Measurements from ENCODE around the gene ITGAL. TPM values are rescaled to one million over a fixed set of nuclear protein-coding genes. Genes with fewer than 3 reads are reported as not detected.
"Not testable (repeated sequence)": the region's sequence is repeated elsewhere in the genome, so short reads cannot be mapped to it uniquely, and the experiment has no call there.

Gene ITGAL
- total RNA-seq, 2 donors from 2014 or later: 517 to 673 TPM

GRCh38 chr16:30464078-30464477 is 8.5 kb upstream of the ITGAL start:
- ATAC-seq (replicated peaks in 1 of 2): no peak
- no peak overlapping the region for H3K27ac Mint-ChIP-seq
- H3K4me3 Mint-ChIP-seq: no peak overlapping the region
- peaks cover 0 to 4% of the 10 kb centered on the region in 2 donors for H3K36me3 Mint-ChIP-seq (ENCODE audit: insufficient read depth in 2 of 2)
- peaks cover 52% of the 10 kb centered on the region for H3K4me1 Mint-ChIP-seq (ENCODE audit: low read depth)
- no peak for DNase-seq
- H3K9me3 Mint-ChIP-seq: no peaks in the 10 kb centered on the region
- no peaks in the 10 kb centered on the region for H3K27me3 Mint-ChIP-seq (ENCODE audit: low read depth)

GRCh38 chr16:30470170-30470512 is 2.4 kb upstream of the ITGAL start:
- ATAC-seq (replicated peaks in 1 of 2) (peak; percentile 51 to 57), DNase-seq (peak in 1 of 2 donors; percentile 33)
- peaks cover 13 to 26% of the 10 kb centered on the region in 2 donors for H3K36me3 Mint-ChIP-seq (ENCODE audit: insufficient read depth in 2 of 2)
- peaks cover 63% of the 10 kb centered on the region for H3K4me1 Mint-ChIP-seq (ENCODE audit: low read depth)
- peaks cover 0 to 2% of the 10 kb centered on the region in 2 donors for H3K9me3 Mint-ChIP-seq
- H3K4me3 Mint-ChIP-seq: peak overlapping the region; percentile 60 to 66
- H3K27ac Mint-ChIP-seq: peak overlapping the region; percentile 86
- no peaks in the 10 kb centered on the region for H3K27me3 Mint-ChIP-seq (ENCODE audit: low read depth)

- no peak for DNase-seq
- H3K4me3 Mint-ChIP-seq: peak overlapping the region in 1 of 2 donors; percentile 100
- H3K27ac Mint-ChIP-seq: no peak overlapping the region
- H3K9me3 Mint-ChIP-seq: peaks cover 0 to 2% of the 10 kb centered on the region in 2 donors
- peak in 1 of 2 donors; percentile 1 for ATAC-seq (replicated peaks in 1 of 2)
- H3K4me1 Mint-ChIP-seq (ENCODE audit: low read depth): peaks cover 63% of the 10 kb centered on the region
- H3K36me3 Mint-ChIP-seq (ENCODE audit: insufficient read depth in 2 of 2): peaks cover 15 to 30% of the 10 kb centered on the region in 2 donors
- H3K27me3 Mint-ChIP-seq (ENCODE audit: low read depth): no peaks in the 10 kb centered on the region
Measured at GRCh38 chr16:30470632-30470995, 1.9 kb upstream of the ITGAL start.

GRCh38 chr16:30473231-30474073 is 910 bp downstream of the ITGAL start:
- Mint-ChIP-seq H3K36me3 (ENCODE audit: insufficient read depth in 2 of 2) (peaks cover 25 to 48% of the 10 kb centered on the region in 2 donors), H3K9me3 (peaks cover 0 to 2% of the 10 kb centered on the region in 2 donors), H3K4me3 (peak overlapping the region; percentile 93 to 100), H3K4me1 (ENCODE audit: low read depth) (peaks cover 74% of the 10 kb centered on the region), H3K27ac (peak overlapping the region; percentile 97), H3K27me3 (ENCODE audit: low read depth) (no peaks in the 10 kb centered on the region)
- DNase-seq (peak; percentile 80), ATAC-seq (replicated peaks in 1 of 2) (peak; percentile 15 to 40)

- Mint-ChIP-seq H3K4me3 (peak overlapping the region; percentile 93 to 100), H3K36me3 (ENCODE audit: insufficient read depth in 2 of 2) (peaks cover 28 to 52% of the 10 kb centered on the region in 2 donors), H3K27ac (peak overlapping the region; percentile 92), H3K27me3 (ENCODE audit: low read depth) (no peaks in the 10 kb centered on the region), H3K4me1 (ENCODE audit: low read depth) (peaks cover 75% of the 10 kb centered on the region), H3K9me3 (peaks cover 0 to 2% of the 10 kb centered on the region in 2 donors)
- no peak for DNase-seq
- no peak for ATAC-seq (replicated peaks in 1 of 2)
Measured at GRCh38 chr16:30474074-30474452, 1.5 kb downstream of the ITGAL start.

- no peaks in the 10 kb centered on the region for H3K27me3 Mint-ChIP-seq (ENCODE audit: low read depth)
- peaks cover 26 to 52% of the 10 kb centered on the region in 2 donors for H3K36me3 Mint-ChIP-seq (ENCODE audit: insufficient read depth in 2 of 2)
- no peak for ATAC-seq (replicated peaks in 1 of 2)
- peak overlapping the region; percentile 92 for H3K27ac Mint-ChIP-seq
- DNase-seq: no peak
- peak overlapping the region; percentile 93 to 100 for H3K4me3 Mint-ChIP-seq
- peaks cover 68% of the 10 kb centered on the region for H3K4me1 Mint-ChIP-seq (ENCODE audit: low read depth)
- H3K9me3 Mint-ChIP-seq: no peaks in the 10 kb centered on the region
Measured at GRCh38 chr16:30474684-30475083, 2.1 kb downstream of the ITGAL start.

- ATAC-seq (replicated peaks in 1 of 2) (no peak), DNase-seq (no peak)
- Mint-ChIP-seq H3K27ac (peak overlapping the region; percentile 49), H3K4me3 (peak overlapping the region in 1 of 2 donors; percentile 47), H3K4me1 (ENCODE audit: low read depth) (peaks cover 71% of the 10 kb centered on the region), H3K9me3 (no peaks in the 10 kb centered on the region), H3K36me3 (ENCODE audit: insufficient read depth in 2 of 2) (peaks cover 30 to 66% of the 10 kb centered on the region in 2 donors), H3K27me3 (ENCODE audit: low read depth) (no peaks in the 10 kb centered on the region)
Measured at GRCh38 chr16:30476991-30477390, 4.4 kb downstream of the ITGAL start.

GRCh38 chr16:30477773-30478172 is 5.2 kb downstream of the ITGAL start:
- H3K27me3 Mint-ChIP-seq (ENCODE audit: low read depth); ATAC-seq (replicated peaks in 1 of 2); H3K9me3 Mint-ChIP-seq; DNase-seq: not testable (repeated sequence)
- Mint-ChIP-seq H3K4me3 (peak overlapping the region in 1 of 2 donors; percentile 2), H3K4me1 (ENCODE audit: low read depth) (peaks cover 72% of the 10 kb centered on the region), H3K36me3 (ENCODE audit: insufficient read depth in 2 of 2) (peaks cover 34 to 70% of the 10 kb centered on the region in 2 donors), H3K27ac (peak overlapping the region; percentile 49)

GRCh38 chr16:30478766-30479478 is 6.4 kb downstream of the ITGAL start:
- H3K27me3 Mint-ChIP-seq (ENCODE audit: low read depth): no peaks in the 10 kb centered on the region
- no peaks in the 10 kb centered on the region for H3K9me3 Mint-ChIP-seq
- no peak for DNase-seq
- H3K4me3 Mint-ChIP-seq: peak overlapping the region in 1 of 2 donors; percentile 20
- peaks cover 78% of the 10 kb centered on the region for H3K4me1 Mint-ChIP-seq (ENCODE audit: low read depth)
- ATAC-seq (replicated peaks in 1 of 2): no peak
- H3K36me3 Mint-ChIP-seq (ENCODE audit: insufficient read depth in 2 of 2): peaks cover 37 to 65% of the 10 kb centered on the region in 2 donors
- no peak overlapping the region for H3K27ac Mint-ChIP-seq

GRCh38 chr16:30481381-30481780 is 8.8 kb downstream of the ITGAL start:
- Mint-ChIP-seq H3K27me3 (ENCODE audit: low read depth) (no peaks in the 10 kb centered on the region), H3K36me3 (ENCODE audit: insufficient read depth in 2 of 2) (peaks cover 32 to 65% of the 10 kb centered on the region in 2 donors), H3K4me1 (ENCODE audit: low read depth) (peaks cover 74% of the 10 kb centered on the region), H3K27ac (no peak overlapping the region), H3K4me3 (no peak overlapping the region), H3K9me3 (no peaks in the 10 kb centered on the region)
- ATAC-seq (replicated peaks in 1 of 2) (no peak), DNase-seq (no peak)

- DNase-seq (no peak), ATAC-seq (replicated peaks in 1 of 2) (peak in 1 of 2 donors; percentile 48)
- Mint-ChIP-seq H3K4me3 (no peak overlapping the region), H3K4me1 (ENCODE audit: low read depth) (peaks cover 69% of the 10 kb centered on the region), H3K27me3 (ENCODE audit: low read depth) (no peaks in the 10 kb centered on the region), H3K27ac (peak overlapping the region; percentile 49), H3K9me3 (no peaks in the 10 kb centered on the region), H3K36me3 (ENCODE audit: insufficient read depth in 2 of 2) (peaks cover 30 to 63% of the 10 kb centered on the region in 2 donors)
Measured at GRCh38 chr16:30482366-30482765, 9.8 kb downstream of the ITGAL start.

GRCh38 chr16:30484887-30485286 is 12.3 kb downstream of the ITGAL start:
- Mint-ChIP-seq H3K36me3 (ENCODE audit: insufficient read depth in 2 of 2) (peaks cover 36 to 65% of the 10 kb centered on the region in 2 donors), H3K27me3 (ENCODE audit: low read depth) (no peaks in the 10 kb centered on the region), H3K27ac (no peak overlapping the region), H3K4me1 (ENCODE audit: low read depth) (peaks cover 77% of the 10 kb centered on the region), H3K4me3 (no peak overlapping the region), H3K9me3 (no peaks in the 10 kb centered on the region)
- DNase-seq (no peak), ATAC-seq (replicated peaks in 1 of 2) (no peak)

- DNase-seq (no peak), ATAC-seq (replicated peaks in 1 of 2) (no peak)
- Mint-ChIP-seq H3K27ac (peak overlapping the region; percentile 20), H3K36me3 (ENCODE audit: insufficient read depth in 2 of 2) (peaks cover 38 to 65% of the 10 kb centered on the region in 2 donors), H3K27me3 (ENCODE audit: low read depth) (no peaks in the 10 kb centered on the region), H3K4me3 (no peak overlapping the region), H3K4me1 (ENCODE audit: low read depth) (peaks cover 76% of the 10 kb centered on the region), H3K9me3 (no peaks in the 10 kb centered on the region)
Measured at GRCh38 chr16:30485818-30486436, 13.4 kb downstream of the ITGAL start.

All from activated T-cell treated with anti-CD3 and anti-CD28 coated beads, Interleukin-2, amount 50 U/mL, for 72 hours (primary cell).